IgD-negative memory B cell (primary cell): ENCODE results near the gene AK3. TPM values are rescaled to one million over a fixed set of nuclear protein-coding genes. Genes with fewer than 3 reads are reported as not detected.

Experiments used
- H3K27ac Mint-ChIP-seq, 3 donors: one replicate each; pipeline ENCODE4 v1.8.0; 2020 to 2022; ENCODE audit warnings: mild to moderate bottlenecking in 3 of 3, mixed read lengths in 3 of 3, moderate library complexity in 1 of 3
- H3K27me3 Mint-ChIP-seq: one replicate; pipeline ENCODE4 v1.8.0; 2021; ENCODE audit warnings: mixed read lengths
- H3K36me3 Mint-ChIP-seq: one replicate; pipeline ENCODE4 v1.8.0; 2020; ENCODE audit warnings: mild to moderate bottlenecking, mixed read lengths
- H3K4me1 Mint-ChIP-seq, 3 donors: one replicate each; pipeline ENCODE4 v1.8.0; 2020 to 2022; ENCODE audit warnings: mixed read lengths in 3 of 3, mild to moderate bottlenecking in 1 of 3
- H3K4me3 Mint-ChIP-seq, 4 donors: one replicate each; pipeline ENCODE4 v1.8.0; 2020 to 2022; ENCODE audit warnings: mild to moderate bottlenecking in 4 of 4, mixed read lengths in 4 of 4, moderate library complexity in 3 of 4
- H3K9me3 Mint-ChIP-seq, 3 donors: one replicate each; pipeline ENCODE4 v1.8.0; 2020 to 2021; ENCODE audit warnings: mixed read lengths in 3 of 3, mild to moderate bottlenecking in 1 of 3
- polyA plus RNA-seq: library from polyadenylated mRNA; unstranded; fragments of 300-500 nt; fragmentation: Illumina TruSeq; gene quantifications from one replicate; pipeline ENCODE4 v1.2.3, GENCODE V29; 2021

Gene AK3
- polyA plus RNA-seq, 1 donor from 2014 or later, result 25.1 TPM

DNA sequence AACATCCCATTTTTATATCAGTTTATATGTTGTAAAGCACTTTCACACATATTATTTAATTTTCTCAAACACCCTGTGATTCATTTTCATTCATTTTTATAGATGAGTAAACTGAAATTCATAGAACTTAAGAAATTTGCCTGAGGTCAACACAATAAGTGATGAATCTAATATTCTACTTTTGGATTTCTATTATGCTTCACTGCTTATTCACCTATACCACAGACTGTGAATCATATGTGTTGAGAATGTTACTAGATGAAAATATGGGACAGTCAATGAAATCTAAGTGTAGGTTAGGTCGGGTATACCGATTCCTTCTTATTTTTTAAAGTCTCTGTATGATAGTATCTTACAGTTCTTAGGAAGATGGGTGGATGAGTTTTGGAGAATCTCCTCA lies 36.9 kb downstream of the AK3 start:
- no peaks in the 10 kb centered on the region for H3K27me3 Mint-ChIP-seq
- H3K9me3 Mint-ChIP-seq, result no peaks in the 10 kb centered on the region
- peaks cover 2% of the 10 kb centered on the region for H3K36me3 Mint-ChIP-seq
- H3K4me3 Mint-ChIP-seq, result no peak overlapping the region
- H3K4me1 Mint-ChIP-seq, result peaks cover 0 to 5% (median 0%) of the 10 kb centered on the region in 3 donors
- no peak overlapping the region for H3K27ac Mint-ChIP-seq

DNA sequence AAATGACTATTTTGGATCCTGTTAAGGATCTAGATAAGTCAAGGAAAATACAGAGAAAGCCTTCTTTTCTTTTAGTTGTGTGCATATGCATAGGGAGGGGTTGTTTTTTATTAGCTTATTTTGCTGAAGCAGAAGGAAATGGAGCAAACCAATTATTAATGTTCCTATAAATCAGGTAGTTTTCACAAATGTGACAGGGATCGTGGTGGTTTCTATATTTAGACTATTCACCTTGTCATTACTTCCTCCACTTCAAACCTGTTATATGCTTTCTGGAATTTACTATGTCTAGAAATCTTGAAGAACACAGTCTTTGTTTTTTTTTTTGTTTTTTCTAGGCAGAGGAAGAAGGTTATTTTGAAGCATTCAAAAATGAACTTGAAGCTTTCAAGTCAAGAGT lies 39.5 kb downstream of the AK3 start:
- Mint-ChIP-seq H3K4me1 (peaks cover 0 to 5% (median 0%) of the 10 kb centered on the region in 3 donors), H3K27me3 (no peaks in the 10 kb centered on the region), H3K27ac (peak overlapping the region in 1 of 3 donors; percentile 32), H3K36me3 (peaks cover 2% of the 10 kb centered on the region), H3K4me3 (no peak overlapping the region), H3K9me3 (no peaks in the 10 kb centered on the region)

DNA sequence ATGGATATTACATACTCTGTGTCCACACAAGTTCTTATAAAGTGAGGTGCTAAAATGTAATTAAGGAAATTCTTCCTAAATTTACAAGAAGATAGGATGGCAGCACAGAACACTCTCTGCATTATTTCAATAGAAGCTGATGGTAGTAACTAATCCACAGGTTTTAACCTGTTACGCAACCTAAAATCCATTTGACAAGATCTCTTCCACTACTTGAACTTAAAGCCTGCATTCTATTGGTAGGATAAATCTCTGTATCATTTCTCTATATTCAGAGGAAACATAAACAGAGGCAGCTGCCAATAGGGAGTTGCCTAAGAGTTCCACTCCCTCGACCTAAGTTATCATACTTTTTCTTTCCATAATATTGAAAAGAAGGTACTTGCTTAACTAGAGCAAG lies 40.1 kb downstream of the AK3 start:
- peaks cover 0 to 5% (median 0%) of the 10 kb centered on the region in 3 donors for H3K4me1 Mint-ChIP-seq
- no peak overlapping the region for H3K4me3 Mint-ChIP-seq
- H3K36me3 Mint-ChIP-seq, result peaks cover 2% of the 10 kb centered on the region
- H3K9me3 Mint-ChIP-seq, result no peaks in the 10 kb centered on the region
- peak overlapping the region in 1 of 3 donors; percentile 32 for H3K27ac Mint-ChIP-seq
- H3K27me3 Mint-ChIP-seq, result no peaks in the 10 kb centered on the region

DNA sequence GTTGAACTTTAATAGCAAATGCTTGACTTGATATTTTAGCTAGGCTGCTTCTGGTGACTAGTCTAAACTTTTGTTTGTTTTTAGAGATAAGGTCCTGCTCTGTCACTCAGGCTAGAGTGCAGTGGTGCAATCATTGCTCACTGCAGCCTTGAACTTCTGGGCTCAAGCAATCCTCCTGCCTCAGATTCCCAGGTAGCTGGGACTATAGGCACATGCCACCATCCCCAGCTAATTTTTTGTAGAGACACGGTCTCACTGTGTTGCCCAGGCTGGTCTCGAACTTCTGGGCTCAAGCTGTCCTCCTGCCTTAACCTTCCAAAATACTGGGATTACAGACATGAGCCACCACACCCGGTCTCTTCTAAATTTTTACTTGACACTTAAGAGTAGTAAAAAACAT lies 40.9 kb downstream of the AK3 start:
- peaks cover 2% of the 10 kb centered on the region for H3K36me3 Mint-ChIP-seq
- no peaks in the 10 kb centered on the region for H3K27me3 Mint-ChIP-seq
- no peaks in the 10 kb centered on the region for H3K9me3 Mint-ChIP-seq
- H3K4me1 Mint-ChIP-seq, result peaks cover 0 to 5% (median 0%) of the 10 kb centered on the region in 3 donors
- no peak overlapping the region for H3K27ac Mint-ChIP-seq
- H3K4me3 Mint-ChIP-seq, result no peak overlapping the region

DNA sequence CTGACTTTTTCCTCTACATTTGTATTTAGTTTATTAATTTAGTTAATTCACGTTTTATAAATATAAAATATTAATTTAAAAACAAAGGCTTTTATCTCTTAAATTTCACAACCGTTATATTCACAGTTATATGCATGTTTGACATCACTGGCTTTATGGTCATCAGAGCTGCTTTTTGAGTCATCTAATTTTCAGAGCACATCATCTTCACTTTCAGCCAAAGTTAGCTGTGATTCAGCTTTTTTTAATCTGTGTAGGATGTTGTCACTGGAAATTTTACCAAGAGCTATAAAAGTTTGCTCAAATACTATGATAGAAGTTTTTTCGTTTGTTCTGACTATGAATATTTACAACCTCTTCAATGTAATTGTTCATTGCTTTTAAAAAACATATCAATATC lies 49.2 kb downstream of the AK3 start:
- Mint-ChIP-seq H3K4me1 (peaks cover 11 to 18% (median 11%) of the 10 kb centered on the region in 3 donors), H3K4me3 (no peak overlapping the region), H3K27ac (no peak overlapping the region), H3K36me3 (peaks cover 4% of the 10 kb centered on the region), H3K9me3 (no peaks in the 10 kb centered on the region), H3K27me3 (no peaks in the 10 kb centered on the region)

DNA sequence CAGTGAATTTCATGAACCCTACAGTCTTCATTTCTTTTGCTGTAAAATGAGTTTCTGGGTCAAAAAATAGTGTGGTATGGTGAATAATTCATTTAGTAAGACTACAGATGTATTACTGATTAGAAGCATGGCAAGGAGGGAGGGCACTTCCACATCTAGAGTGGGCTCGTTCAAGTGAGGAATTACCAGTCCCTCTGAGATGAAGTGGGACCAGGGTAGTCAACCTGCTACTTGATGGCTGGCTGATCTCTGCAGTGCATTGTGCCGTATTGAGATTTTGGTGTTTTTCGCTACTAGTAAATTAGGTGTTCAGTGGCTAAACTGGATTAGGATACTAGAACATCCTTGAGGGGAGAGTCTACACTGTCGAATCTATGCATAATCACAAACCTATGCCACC lies 50.9 kb downstream of the AK3 start:
- H3K4me3 Mint-ChIP-seq, result no peak overlapping the region
- H3K4me1 Mint-ChIP-seq, result peaks cover 12 to 19% (median 16%) of the 10 kb centered on the region in 3 donors
- H3K36me3 Mint-ChIP-seq, result peaks cover 4% of the 10 kb centered on the region
- no peak overlapping the region for H3K27ac Mint-ChIP-seq
- no peaks in the 10 kb centered on the region for H3K27me3 Mint-ChIP-seq
- H3K9me3 Mint-ChIP-seq, result no peaks in the 10 kb centered on the region

DNA sequence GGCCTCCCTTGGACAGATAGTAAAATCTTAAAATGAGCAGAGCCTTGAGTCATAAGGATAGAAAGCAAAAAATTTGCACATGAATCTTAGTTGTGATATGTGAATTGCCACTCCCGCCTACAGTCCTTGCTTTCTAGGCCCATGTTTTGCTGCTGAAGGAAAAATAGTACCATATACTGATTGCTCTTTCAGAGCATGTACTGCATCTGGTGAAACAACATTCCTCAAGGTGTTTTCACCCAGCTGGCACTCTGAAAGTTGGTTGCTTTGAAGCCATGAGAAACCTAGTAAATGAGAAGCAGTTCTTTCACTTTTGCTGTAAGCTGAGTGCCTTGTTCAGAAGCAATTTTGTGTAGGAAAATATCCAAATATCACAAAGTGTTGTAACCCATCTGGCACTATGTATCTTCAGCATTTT lies 51.3 kb downstream of the AK3 start:
- no peaks in the 10 kb centered on the region for H3K9me3 Mint-ChIP-seq
- no peak overlapping the region for H3K27ac Mint-ChIP-seq
- peaks cover 6% of the 10 kb centered on the region for H3K36me3 Mint-ChIP-seq
- no peaks in the 10 kb centered on the region for H3K27me3 Mint-ChIP-seq
- H3K4me1 Mint-ChIP-seq, result peaks cover 12 to 23% (median 16%) of the 10 kb centered on the region in 3 donors
- H3K4me3 Mint-ChIP-seq, result no peak overlapping the region

DNA sequence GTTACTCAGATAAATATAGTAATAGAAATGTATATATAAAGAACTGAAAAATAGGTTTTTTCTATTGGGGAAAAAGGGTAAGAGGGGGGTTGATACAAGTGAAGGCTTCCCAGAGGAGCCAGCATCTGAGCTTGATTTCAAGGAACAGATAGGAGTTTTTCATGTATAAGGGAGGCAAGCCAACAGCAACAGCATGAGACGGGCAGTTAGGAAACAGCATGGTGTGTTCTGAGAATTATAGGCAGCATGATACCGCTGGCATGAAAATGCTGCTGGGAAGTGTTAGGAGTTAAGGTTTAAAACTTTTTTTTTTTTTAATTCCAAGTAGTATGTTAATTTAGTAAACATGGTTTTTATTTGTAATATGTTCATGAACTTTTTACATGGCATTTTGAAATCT lies 52.0 kb downstream of the AK3 start:
- Mint-ChIP-seq H3K27me3 (no peaks in the 10 kb centered on the region), H3K27ac (peak overlapping the region in 1 of 3 donors; percentile 74), H3K4me1 (peaks cover 12 to 26% (median 16%) of the 10 kb centered on the region in 3 donors), H3K36me3 (peaks cover 6% of the 10 kb centered on the region), H3K9me3 (no peaks in the 10 kb centered on the region), H3K4me3 (no peak overlapping the region)

DNA sequence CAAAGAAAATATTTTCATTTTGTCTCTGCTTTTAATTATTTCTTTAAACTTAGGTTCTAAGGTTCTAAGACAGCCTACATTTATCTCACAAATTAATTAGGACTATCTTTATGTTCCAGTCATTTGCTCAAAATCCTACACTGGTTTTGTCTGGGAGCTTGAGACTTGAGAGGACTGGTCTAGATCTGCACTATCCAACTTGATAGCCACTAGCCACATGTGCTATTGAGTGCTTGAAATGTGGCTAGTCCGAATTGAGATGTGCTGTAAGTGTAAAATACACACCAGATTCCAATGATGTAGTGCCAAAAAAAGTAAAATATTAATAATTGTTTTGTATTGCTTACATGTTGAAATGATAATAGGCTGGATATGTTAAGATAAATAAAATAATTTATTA lies 54.4 kb downstream of the AK3 start:
- peak overlapping the region in 1 of 3 donors; percentile 57 for H3K27ac Mint-ChIP-seq
- peaks cover 12 to 30% (median 21%) of the 10 kb centered on the region in 3 donors for H3K4me1 Mint-ChIP-seq
- peaks cover 3% of the 10 kb centered on the region for H3K36me3 Mint-ChIP-seq
- no peaks in the 10 kb centered on the region for H3K27me3 Mint-ChIP-seq
- H3K4me3 Mint-ChIP-seq, result no peak overlapping the region
- no peaks in the 10 kb centered on the region for H3K9me3 Mint-ChIP-seq

DNA sequence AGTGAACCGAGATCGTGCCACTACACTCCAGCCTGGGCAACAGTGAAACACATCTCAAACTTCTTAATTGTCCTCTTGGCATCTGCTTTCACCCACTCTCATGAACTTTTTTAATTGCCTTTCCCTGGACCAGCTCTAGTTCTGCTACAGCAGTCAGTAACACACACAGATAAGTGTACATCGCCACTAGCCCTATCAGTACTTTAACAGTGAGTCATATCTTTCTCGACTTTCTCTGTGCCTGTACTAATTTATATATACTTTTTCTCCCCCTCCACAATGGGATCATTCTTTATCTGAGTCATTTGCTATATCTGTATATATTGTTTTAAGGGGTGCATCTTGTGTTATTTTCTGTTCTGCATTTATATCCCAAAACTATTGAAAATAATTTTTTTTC lies 54.9 kb downstream of the AK3 start:
- peak overlapping the region in 1 of 3 donors; percentile 57 for H3K27ac Mint-ChIP-seq
- H3K4me3 Mint-ChIP-seq, result no peak overlapping the region

DNA sequence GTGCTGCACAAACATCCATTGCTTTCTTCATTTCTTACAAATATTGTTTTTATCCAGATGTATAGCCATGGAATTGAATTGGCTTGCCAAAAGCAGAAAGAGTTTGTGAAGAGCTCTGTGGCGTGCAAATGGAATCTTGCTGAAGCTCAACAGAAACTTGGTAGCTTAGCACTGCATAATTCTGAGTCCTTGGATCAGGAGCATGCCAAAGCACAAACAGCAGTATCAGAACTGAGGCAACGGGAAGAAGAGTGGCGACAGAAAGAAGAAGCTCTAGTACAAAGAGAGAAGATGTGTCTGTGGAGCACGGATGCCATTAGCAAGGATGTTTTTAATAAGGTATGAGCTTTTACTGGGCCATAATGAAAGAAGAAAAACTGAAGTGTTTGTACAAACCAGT lies 56.2 kb downstream of the AK3 start:
- no peaks in the 10 kb centered on the region for H3K27me3 Mint-ChIP-seq
- H3K4me1 Mint-ChIP-seq, result peaks cover 4 to 15% (median 11%) of the 10 kb centered on the region in 3 donors
- H3K9me3 Mint-ChIP-seq, result no peaks in the 10 kb centered on the region
- H3K4me3 Mint-ChIP-seq, result no peak overlapping the region
- no peak overlapping the region for H3K27ac Mint-ChIP-seq
- H3K36me3 Mint-ChIP-seq, result peaks cover 3% of the 10 kb centered on the region

More for the DNA sequence above, 54.9 kb downstream of the AK3 start:
- peaks cover 9 to 26% (median 21%) of the 10 kb centered on the region in 3 donors for H3K4me1 Mint-ChIP-seq
- no peaks in the 10 kb centered on the region for H3K27me3 Mint-ChIP-seq
- H3K9me3 Mint-ChIP-seq, result no peaks in the 10 kb centered on the region
- peaks cover 3% of the 10 kb centered on the region for H3K36me3 Mint-ChIP-seq

DNA sequence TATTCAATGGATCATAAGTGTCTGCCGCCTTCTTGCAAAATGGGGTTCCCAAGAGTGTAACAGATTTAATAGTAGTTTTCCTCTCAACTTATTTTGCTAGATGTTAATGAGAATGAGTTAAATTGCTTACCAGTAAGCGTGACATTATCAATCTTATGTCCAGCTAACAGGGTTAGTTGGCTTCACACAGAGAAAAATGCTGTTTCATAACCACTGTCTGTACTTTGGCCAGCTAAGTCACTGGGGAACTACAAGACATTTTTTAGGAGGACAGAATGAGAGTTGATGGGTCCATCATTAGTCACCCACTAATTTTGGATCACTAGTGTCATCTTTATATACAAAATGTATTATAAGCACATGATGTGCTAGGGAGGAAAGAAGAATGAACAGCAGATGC lies 60.3 kb downstream of the AK3 start:
- Mint-ChIP-seq H3K4me3 (no peak overlapping the region), H3K4me1 (peaks cover 1 to 11% (median 5%) of the 10 kb centered on the region in 3 donors), H3K27ac (no peak overlapping the region), H3K9me3 (no peaks in the 10 kb centered on the region), H3K36me3 (peaks cover 2% of the 10 kb centered on the region), H3K27me3 (peaks cover 2% of the 10 kb centered on the region)

DNA sequence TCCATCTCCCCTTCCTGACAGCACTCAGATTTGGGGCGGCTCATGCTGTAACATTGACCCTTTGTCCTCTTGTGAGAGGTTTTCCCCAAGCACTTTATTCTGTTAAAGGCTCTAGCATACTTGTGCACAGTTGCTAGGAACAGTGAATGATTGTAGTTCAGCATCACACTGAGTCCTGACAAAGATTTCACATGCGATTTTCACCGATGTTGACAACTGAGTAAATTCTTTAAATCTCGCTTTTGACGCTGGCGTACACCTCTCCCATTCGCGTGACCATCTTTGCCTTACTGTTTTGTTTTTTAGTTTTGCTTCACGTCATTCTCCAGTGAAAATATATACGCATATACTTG lies 60.9 kb downstream of the AK3 start:
- Mint-ChIP-seq H3K9me3 (no peaks in the 10 kb centered on the region), H3K27me3 (peaks cover 2% of the 10 kb centered on the region)

DNA sequence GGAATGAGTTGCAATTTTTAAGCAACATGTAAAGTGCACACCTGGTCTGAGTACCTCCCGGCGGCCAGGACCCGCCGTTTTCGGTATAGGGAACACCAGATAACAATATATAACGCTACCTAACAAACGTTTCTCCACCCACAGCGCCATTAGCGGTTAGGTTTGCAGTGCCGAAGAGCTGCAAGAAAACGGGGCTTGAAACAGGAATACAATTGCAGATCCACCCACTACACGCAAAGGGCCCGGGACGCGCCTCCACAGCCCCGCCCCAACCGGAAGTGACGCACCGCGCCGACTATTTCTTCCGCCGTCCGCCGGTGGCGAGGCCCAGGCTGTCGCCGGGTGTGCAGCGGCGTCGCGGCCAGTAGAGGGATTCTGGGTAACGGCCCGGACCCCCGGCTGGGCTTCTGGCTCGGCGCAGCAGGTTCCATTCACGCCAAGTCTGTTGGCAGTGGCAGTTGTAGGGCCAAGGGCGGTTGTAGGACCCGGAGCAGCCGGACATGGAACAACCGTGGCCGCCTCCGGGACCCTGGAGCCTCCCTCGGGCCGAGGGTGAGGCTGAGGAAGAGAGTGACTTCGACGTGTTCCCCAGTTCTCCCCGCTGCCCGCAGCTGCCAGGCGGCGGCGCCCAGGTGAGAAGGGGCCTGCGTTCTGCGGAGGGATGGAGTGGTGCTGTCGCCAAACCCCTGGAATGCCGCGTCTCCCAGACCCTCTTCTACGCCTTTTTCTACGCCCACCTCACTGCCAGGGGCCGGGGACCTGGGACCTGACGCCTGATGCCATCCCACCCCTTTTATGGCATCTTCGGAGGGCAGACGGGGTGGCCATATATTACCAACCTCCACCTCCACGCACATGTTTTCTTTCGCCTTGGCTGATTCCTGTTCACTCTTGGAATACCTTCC lies 61.5 kb downstream of the AK3 start, which contains the start of gene CDC37L1:
TSS of gene CDC37L1 (plus strand) at position 302 of the 905 bp plus-strand sequence. CDS start at position 501, 199 bp downstream.
- Mint-ChIP-seq H3K4me3 (no peak within 1 kb of the TSS), H3K4me1 (peaks cover 0 to 6% (median 5%) of the 10 kb centered on the region in 3 donors), H3K27ac (no peak within 1 kb of the TSS), H3K9me3 (no peaks in the 10 kb centered on the region), H3K36me3 (peaks cover 2% of the 10 kb centered on the region), H3K27me3 (peaks cover 2% of the 10 kb centered on the region)

More for the DNA sequence above, 60.9 kb downstream of the AK3 start:
- Mint-ChIP-seq H3K4me3 (no peak overlapping the region), H3K36me3 (peaks cover 3% of the 10 kb centered on the region), H3K4me1 (peaks cover 0 to 11% (median 5%) of the 10 kb centered on the region in 3 donors), H3K27ac (no peak overlapping the region)

DNA sequence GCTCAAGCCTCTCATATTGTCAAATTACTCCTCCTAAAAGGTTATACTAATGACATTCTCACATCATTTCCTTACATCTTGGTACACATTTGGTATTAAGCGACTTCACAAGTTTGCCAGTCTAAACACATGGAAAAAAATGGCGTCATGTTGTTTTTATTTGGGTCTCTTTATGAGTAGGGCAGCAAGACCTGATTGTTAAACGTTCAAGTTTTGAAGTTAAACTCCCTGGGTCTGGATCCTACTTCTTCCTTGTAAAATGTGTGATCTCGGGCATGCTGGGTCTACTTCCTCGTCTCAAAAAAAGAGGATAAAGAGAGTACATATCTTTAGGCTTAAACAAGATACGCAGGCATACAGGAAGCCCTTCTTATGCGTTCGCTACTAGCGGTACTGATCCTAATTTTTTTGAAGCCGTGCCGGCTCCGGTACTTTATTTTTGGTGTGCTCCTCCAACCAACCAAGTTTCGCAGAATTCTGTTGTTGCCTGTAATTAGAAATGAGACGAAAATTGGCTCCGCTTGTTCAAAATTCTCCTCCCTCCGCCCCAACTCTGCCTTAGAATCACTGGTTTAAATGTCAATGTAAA lies 62.2 kb downstream of the AK3 start:
- Mint-ChIP-seq H3K27me3 (peaks cover 2% of the 10 kb centered on the region), H3K9me3 (no peaks in the 10 kb centered on the region), H3K4me3 (no peak overlapping the region), H3K27ac (no peak overlapping the region), H3K36me3 (peaks cover 2% of the 10 kb centered on the region), H3K4me1 (peaks cover 0 to 5% (median 4%) of the 10 kb centered on the region in 3 donors)
